Hepatocyte (in vitro differentiated cells): ENCODE data around the gene SCFD1. TPM values are rescaled to one million over a fixed set of nuclear protein-coding genes. Genes with fewer than 3 reads are reported as not detected.
"Not testable (repeated sequence)": the region's sequence is repeated elsewhere in the genome, so short reads cannot be mapped to it uniquely, and the experiment has no call there.

Source experiments
- DNase-seq: peaks from one replicate; pipeline ENCODE4 v3.0.0-alpha.2; 2016; ENCODE audit warnings: low spot score
- H2AFZ ChIP-seq: fragments of 200-600 bp; sonication (generic); 2 replicates; pipeline ENCODE4 v1.6.0; 2016; ENCODE audit warnings: antibody characterized with exemption, mild to moderate bottlenecking
- H3K27ac ChIP-seq: fragments of 200-600 bp; sonication (generic); 2 replicates; pipeline ENCODE4 v1.5.1; 2016; ENCODE audit warnings: mild to moderate bottlenecking
- H3K27me3 ChIP-seq: fragments of 200-600 bp; sonication (generic); 2 replicates; pipeline ENCODE4 v1.6.1; 2016
- H3K36me3 ChIP-seq: fragments of 200-600 bp; sonication (generic); replicated peaks from 2 replicates; pipeline ENCODE4 v1.5.1; 2016; ENCODE audit warnings: low read depth; ENCODE audit not compliant: insufficient read depth
- H3K4me1 ChIP-seq: fragments of 200-600 bp; sonication (generic); 2 replicates; pipeline ENCODE4 v1.5.1; 2016; ENCODE audit warnings: mild to moderate bottlenecking, moderate library complexity; ENCODE audit not compliant: insufficient read depth
- H3K4me2 ChIP-seq: fragments of 200-600 bp; sonication (generic); 2 replicates; pipeline ENCODE4 v1.6.0; 2016
- H3K4me3 ChIP-seq: fragments of 200-600 bp; sonication (generic); 2 replicates; pipeline ENCODE4 v1.5.1; 2016; ENCODE audit warnings: mild to moderate bottlenecking
- H3K79me2 ChIP-seq: fragments of 200-600 bp; sonication (generic); 2 replicates; pipeline ENCODE4 v1.6.0; 2017; ENCODE audit warnings: mild to moderate bottlenecking
- H3K9me2 ChIP-seq: fragments of 200-600 bp; sonication (generic); replicated peaks from 2 replicates; pipeline ENCODE4 v1.6.0; 2017; ENCODE audit warnings: mild to moderate bottlenecking; ENCODE audit not compliant: insufficient read depth
- H3K9me3 ChIP-seq: fragments of 200-600 bp; sonication (generic); 2 replicates; pipeline ENCODE4 v1.5.1; 2016; ENCODE audit warnings: low read depth, mild to moderate bottlenecking
- H4K20me1 ChIP-seq: fragments of 200-600 bp; sonication (generic); 2 replicates; pipeline ENCODE4 v1.6.0; 2016; ENCODE audit warnings: mild to moderate bottlenecking; ENCODE audit not compliant: insufficient read depth, poor library complexity, severe bottlenecking
- CTCF ChIP-seq: fragments of 200-600 bp; sonication (generic); IDR thresholded peaks from 2 replicates; pipeline ENCODE4 v1.5.1; 2016; ENCODE audit warnings: antibody characterized with exemption, mild to moderate bottlenecking; ENCODE audit not compliant: poor library complexity
- EZH2 ChIP-seq: fragments of 200-600 bp; sonication (generic); IDR thresholded peaks from 2 replicates; pipeline ENCODE4 v1.6.1; 2016; ENCODE audit warnings: antibody characterized with exemption, mild to moderate bottlenecking, borderline replicate concordance
- EZH2phosphoT487 ChIP-seq: fragments of 200-600 bp; sonication (generic); IDR thresholded peaks from one replicate; pipeline ENCODE4 v1.6.1; 2018; ENCODE audit warnings: antibody characterized with exemption, mild to moderate bottlenecking, low read depth, moderate library complexity; ENCODE audit not compliant: unreplicated experiment, severe bottlenecking
- WGBS: methylation state at CpG from one replicate; pipeline ENCODE4 v1.1.6; 2016; ENCODE audit warnings: low lambda C conversion rate; ENCODE audit errors: missing lambda C conversion rate; 5-methylcytosine and 5-hydroxymethylcytosine counted together
- polyA plus RNA-seq: library from polyadenylated mRNA; unstranded; fragments of >200 nt; fragmentation: Nextera tagmentation; extraction: Ambion mirVana; gene quantifications from 2 replicates; pipeline ENCODE4 v1.2.1, GENCODE V29; 2016
- total RNA-seq: library from RNA; depleted of rRNA; stranded (reverse); fragments of >200 nt; gene quantifications from 2 replicates; pipeline ENCODE4 v1.2.3, GENCODE V29; 2014

The SCFD1 gene
- total and polyA plus RNA-seq, 2 experiments from 2014 or later, result 68.9 to 101 TPM

- no peaks in the 10 kb centered on the region for H3K36me3 ChIP-seq
- no peak overlapping the region for H2AFZ ChIP-seq
- DNase-seq, result no peak
- H3K27ac ChIP-seq, result no peak overlapping the region
- no peak for TF ChIP-seq EZH2phosphoT487
- TF ChIP-seq CTCF, result no peak
- no peak for TF ChIP-seq EZH2
- no peaks in the 10 kb centered on the region for H3K9me2 ChIP-seq
- H3K79me2 ChIP-seq, result peaks cover 65% of the 10 kb centered on the region
- no peak overlapping the region for H3K4me3 ChIP-seq
- peak overlapping the region; percentile 71 for H3K4me2 ChIP-seq
- H4K20me1 ChIP-seq, result peaks cover 13% of the 10 kb centered on the region
- H3K27me3 ChIP-seq, result no peaks in the 10 kb centered on the region
- no peaks in the 10 kb centered on the region for H3K9me3 ChIP-seq
- 92% methylated on average over 5 of the region's 5 CpGs for WGBS
- peaks cover 3% of the 10 kb centered on the region for H3K4me1 ChIP-seq
These were observed 2.0 kb downstream of the SCFD1 start for GRCh38 chr14:30624132-30624423.

- Histone ChIP-seq H3K27me3 (no peaks in the 10 kb centered on the region), H3K27ac (no peak overlapping the region), H3K4me3 (no peak overlapping the region), H4K20me1 (peaks cover 13% of the 10 kb centered on the region), H3K79me2 (peaks cover 79% of the 10 kb centered on the region), H3K4me1 (peaks cover 3% of the 10 kb centered on the region), H2AFZ (no peak overlapping the region), H3K9me3 (no peaks in the 10 kb centered on the region), H3K9me2 (no peaks in the 10 kb centered on the region), H3K4me2 (peak overlapping the region; percentile 6), H3K36me3 (no peaks in the 10 kb centered on the region)
- WGBS, result 93% methylated on average over 3 of the region's 3 CpGs
- no peak for TF ChIP-seq EZH2phosphoT487
- TF ChIP-seq CTCF, result no peak
- no peak for TF ChIP-seq EZH2
- no peak for DNase-seq
These were observed 3.4 kb downstream of the SCFD1 start for GRCh38 chr14:30625533-30625932.

- not testable (repeated sequence) for H3K9me3 ChIP-seq, H3K27me3 ChIP-seq, DNase-seq, H3K4me1 ChIP-seq, H3K9me2 ChIP-seq, H3K4me2 ChIP-seq, H3K36me3 ChIP-seq, H2AFZ ChIP-seq, H3K4me3 ChIP-seq, H3K27ac ChIP-seq
- WGBS, result 93% methylated on average over 7 of the region's 8 CpGs
- Histone ChIP-seq H4K20me1 (peaks cover 17% of the 10 kb centered on the region), H3K79me2 (peaks cover 78% of the 10 kb centered on the region)
These were observed 7.3 kb downstream of the SCFD1 start for GRCh38 chr14:30629432-30629831.

- Histone ChIP-seq H3K79me2 (peaks cover 70% of the 10 kb centered on the region), H3K9me2 (no peaks in the 10 kb centered on the region), H4K20me1 (peaks cover 11% of the 10 kb centered on the region), H3K36me3 (peaks cover 4% of the 10 kb centered on the region), H2AFZ (no peak overlapping the region), H3K27me3 (no peaks in the 10 kb centered on the region), H3K4me1 (no peaks in the 10 kb centered on the region), H3K9me3 (no peaks in the 10 kb centered on the region), H3K4me3 (no peak overlapping the region), H3K27ac (no peak overlapping the region), H3K4me2 (no peak overlapping the region)
- TF ChIP-seq CTCF, result no peak
- TF ChIP-seq EZH2phosphoT487, result no peak
- no peak for TF ChIP-seq EZH2
- DNase-seq, result no peak
These were observed 8.1 kb downstream of the SCFD1 start for GRCh38 chr14:30630248-30630647.
